Measurements from ENCODE around the gene SMYD1. TPM values are rescaled to one million over a fixed set of nuclear protein-coding genes. Genes with fewer than 3 reads are reported as not detected.

The SMYD1 gene
- total RNA-seq, 1 experiment from 2014 or later, result not detected

- TF ChIP-seq, protein P1, sequence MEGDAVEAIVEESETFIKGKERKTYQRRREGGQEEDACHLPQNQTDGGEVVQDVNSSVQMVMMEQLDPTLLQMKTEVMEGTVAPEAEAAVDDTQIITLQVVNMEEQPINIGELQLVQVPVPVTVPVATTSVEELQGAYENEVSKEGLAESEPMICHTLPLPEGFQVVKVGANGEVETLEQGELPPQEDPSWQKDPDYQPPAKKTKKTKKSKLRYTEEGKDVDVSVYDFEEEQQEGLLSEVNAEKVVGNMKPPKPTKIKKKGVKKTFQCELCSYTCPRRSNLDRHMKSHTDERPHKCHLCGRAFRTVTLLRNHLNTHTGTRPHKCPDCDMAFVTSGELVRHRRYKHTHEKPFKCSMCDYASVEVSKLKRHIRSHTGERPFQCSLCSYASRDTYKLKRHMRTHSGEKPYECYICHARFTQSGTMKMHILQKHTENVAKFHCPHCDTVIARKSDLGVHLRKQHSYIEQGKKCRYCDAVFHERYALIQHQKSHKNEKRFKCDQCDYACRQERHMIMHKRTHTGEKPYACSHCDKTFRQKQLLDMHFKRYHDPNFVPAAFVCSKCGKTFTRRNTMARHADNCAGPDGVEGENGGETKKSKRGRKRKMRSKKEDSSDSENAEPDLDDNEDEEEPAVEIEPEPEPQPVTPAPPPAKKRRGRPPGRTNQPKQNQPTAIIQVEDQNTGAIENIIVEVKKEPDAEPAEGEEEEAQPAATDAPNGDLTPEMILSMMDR (conservative IDR thresholded peaks at IDR 0.05), result no peak
- no peak for TF ChIP-seq EZH2 (IDR thresholded peaks at IDR 0.05; ENCODE audit: low read depth)
- ChIA-PET CTCF (no interaction called here), POLR2A (ENCODE audit: unreplicated experiment) (no interaction called here)
- no peaks in the 10 kb centered on the region for H3K9me3 ChIP-seq (ENCODE audit: insufficient read depth, low read depth)
- H4K20me1 ChIP-seq (ENCODE audit: insufficient read depth), result no peaks in the 10 kb centered on the region
- H3K79me2 ChIP-seq (ENCODE audit: low read depth), result no peaks in the 10 kb centered on the region
- no peak overlapping the region for H2AFZ ChIP-seq
- DNase-seq, result no peak
- no peaks in the 10 kb centered on the region for H3K36me3 ChIP-seq (ENCODE audit: low read depth)
- BruUV-seq (replicated peaks), result no TSS peak
- H3K9me2 ChIP-seq (ENCODE audit: insufficient read depth), result no peaks in the 10 kb centered on the region
- no peak overlapping the region for H3K4me2 ChIP-seq
- no peak overlapping the region for H3K4me3 ChIP-seq
- H3K4me1 ChIP-seq (replicated peaks; ENCODE audit: insufficient read depth), result no peaks in the 10 kb centered on the region
- no peaks in the 10 kb centered on the region for H3F3A ChIP-seq (ENCODE audit: insufficient read depth, low read depth)
- peaks cover 75% of the 10 kb centered on the region for H3K27me3 ChIP-seq (ENCODE audit: insufficient read depth, low read depth)
- intact Hi-C loops (cut with micrococcal nuclease; ENCODE audit: unreplicated experiment), result no loop called here
- no peak overlapping the region for H3K27ac ChIP-seq
These were observed 55.7 kb downstream of the SMYD1 start for GRCh38 chr2:88123164-88123974.

DNA sequence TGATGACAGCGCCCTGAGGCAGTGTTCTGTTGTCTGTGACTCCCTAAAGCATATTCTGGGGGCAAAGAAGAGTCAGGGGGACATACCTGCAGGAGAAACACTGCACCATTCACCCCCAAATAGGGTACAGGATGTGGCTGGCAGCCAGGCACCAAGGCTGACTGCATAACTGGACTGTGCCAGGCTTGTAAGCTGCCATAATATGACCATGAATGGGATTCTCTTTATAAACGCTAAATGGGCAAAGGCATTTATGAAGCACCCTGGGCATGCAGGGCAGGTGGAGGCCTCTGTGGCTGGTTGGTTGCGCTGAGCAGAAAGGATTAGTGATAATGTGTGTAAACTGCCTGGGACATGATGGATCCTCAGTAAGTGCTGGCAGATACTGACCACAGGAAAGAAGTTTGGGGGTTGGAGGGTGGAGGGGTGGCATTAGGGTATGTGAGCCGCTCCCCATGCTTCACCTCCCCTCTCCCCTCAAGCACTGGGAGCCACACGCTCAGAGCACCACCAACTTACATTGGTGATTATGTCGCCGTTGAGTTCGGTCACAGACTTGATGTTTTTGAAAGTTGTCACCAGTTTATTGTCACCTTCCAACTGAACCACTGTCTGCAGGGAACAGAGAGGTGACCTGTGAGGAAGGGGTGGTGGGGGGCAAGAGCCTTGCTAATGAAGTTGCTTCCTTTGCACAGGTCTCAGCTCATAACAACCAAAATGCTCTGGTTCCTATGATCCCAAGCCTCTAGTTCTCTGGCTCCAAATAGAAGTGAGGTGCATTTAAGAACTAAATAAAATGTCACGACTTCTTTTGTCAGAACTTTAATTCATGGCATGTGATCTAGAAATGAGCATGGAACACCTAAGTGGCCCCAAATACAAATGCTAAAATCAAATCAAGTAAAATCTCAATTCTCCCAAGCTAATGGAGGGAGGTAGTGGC, 56.6 kb downstream of the SMYD1 start:
- Histone ChIP-seq H4K20me1 (ENCODE audit: insufficient read depth) (no peaks in the 10 kb centered on the region), H3K9me3 (ENCODE audit: insufficient read depth, low read depth) (no peaks in the 10 kb centered on the region), H3K4me2 (no peak overlapping the region), H3K4me3 (no peak overlapping the region), H3K27me3 (ENCODE audit: insufficient read depth, low read depth) (peaks cover 66% of the 10 kb centered on the region), H3K9me2 (ENCODE audit: insufficient read depth) (no peaks in the 10 kb centered on the region), H3F3A (ENCODE audit: insufficient read depth, low read depth) (no peaks in the 10 kb centered on the region), H3K27ac (no peak overlapping the region), H3K4me1 (replicated peaks; ENCODE audit: insufficient read depth) (no peaks in the 10 kb centered on the region), H2AFZ (no peak overlapping the region), H3K36me3 (ENCODE audit: low read depth) (no peaks in the 10 kb centered on the region), H3K79me2 (ENCODE audit: low read depth) (no peaks in the 10 kb centered on the region)
- BruUV-seq (replicated peaks), result no TSS peak
- ChIA-PET CTCF (no interaction called here), POLR2A (ENCODE audit: unreplicated experiment) (no interaction called here)
- TF ChIP-seq EZH2 (IDR thresholded peaks at IDR 0.05; ENCODE audit: low read depth), result no peak
- TF ChIP-seq, protein P1 (conservative IDR thresholded peaks at IDR 0.05), result no peak
- intact Hi-C loops (cut with micrococcal nuclease; ENCODE audit: unreplicated experiment), result no loop called here
- DNase-seq, result no peak

GRCh38 chr2:88125344-88125923, 57.8 kb downstream of the SMYD1 start:
- DNase-seq, result no peak
- ChIA-PET CTCF (no interaction called here), POLR2A (ENCODE audit: unreplicated experiment) (no interaction called here)
- Histone ChIP-seq H4K20me1 (ENCODE audit: insufficient read depth) (no peaks in the 10 kb centered on the region), H3K27me3 (ENCODE audit: insufficient read depth, low read depth) (peaks cover 57% of the 10 kb centered on the region), H3K4me2 (no peak overlapping the region), H3K4me3 (no peak overlapping the region), H3K27ac (no peak overlapping the region), H3K9me3 (ENCODE audit: insufficient read depth, low read depth) (no peaks in the 10 kb centered on the region), H3K36me3 (ENCODE audit: low read depth) (no peaks in the 10 kb centered on the region), H2AFZ (no peak overlapping the region), H3K4me1 (replicated peaks; ENCODE audit: insufficient read depth) (no peaks in the 10 kb centered on the region), H3K79me2 (ENCODE audit: low read depth) (no peaks in the 10 kb centered on the region), H3K9me2 (ENCODE audit: insufficient read depth) (no peaks in the 10 kb centered on the region), H3F3A (ENCODE audit: insufficient read depth, low read depth) (no peaks in the 10 kb centered on the region)
- BruUV-seq (replicated peaks), result no TSS peak
- intact Hi-C loops (cut with micrococcal nuclease; ENCODE audit: unreplicated experiment), result no loop called here
- TF ChIP-seq, protein P1 (conservative IDR thresholded peaks at IDR 0.05), result no peak
- no peak for TF ChIP-seq EZH2 (IDR thresholded peaks at IDR 0.05; ENCODE audit: low read depth)
